Measurements from ENCODE around the gene ZNF536.
"Not testable (repeated sequence)": the region's sequence is repeated elsewhere in the genome, so short reads cannot be mapped to it uniquely, and the experiment has no call there.

ZNF536 gene

DNA sequence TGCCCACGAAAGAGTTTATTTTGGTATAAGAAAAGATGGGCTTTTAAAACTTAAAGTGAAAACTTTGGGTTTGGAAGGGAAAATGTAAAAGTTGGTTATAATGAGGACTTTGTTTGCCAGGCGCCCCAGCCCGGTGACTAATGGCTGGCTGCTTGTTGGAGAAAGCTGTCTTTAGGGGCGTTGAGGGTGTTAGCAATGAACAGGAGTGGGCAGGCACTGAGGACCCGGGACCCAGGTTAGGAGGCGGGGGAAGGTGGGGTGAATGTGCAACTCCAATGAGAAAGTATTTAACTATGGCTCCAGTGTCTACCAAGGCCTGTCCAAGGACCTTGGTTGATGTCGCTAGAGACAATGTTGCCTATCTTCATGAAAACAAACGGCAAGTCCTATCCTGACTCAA is 118.6 kb downstream of the ZNF536 start:
- no peak for DNase-seq

DNA sequence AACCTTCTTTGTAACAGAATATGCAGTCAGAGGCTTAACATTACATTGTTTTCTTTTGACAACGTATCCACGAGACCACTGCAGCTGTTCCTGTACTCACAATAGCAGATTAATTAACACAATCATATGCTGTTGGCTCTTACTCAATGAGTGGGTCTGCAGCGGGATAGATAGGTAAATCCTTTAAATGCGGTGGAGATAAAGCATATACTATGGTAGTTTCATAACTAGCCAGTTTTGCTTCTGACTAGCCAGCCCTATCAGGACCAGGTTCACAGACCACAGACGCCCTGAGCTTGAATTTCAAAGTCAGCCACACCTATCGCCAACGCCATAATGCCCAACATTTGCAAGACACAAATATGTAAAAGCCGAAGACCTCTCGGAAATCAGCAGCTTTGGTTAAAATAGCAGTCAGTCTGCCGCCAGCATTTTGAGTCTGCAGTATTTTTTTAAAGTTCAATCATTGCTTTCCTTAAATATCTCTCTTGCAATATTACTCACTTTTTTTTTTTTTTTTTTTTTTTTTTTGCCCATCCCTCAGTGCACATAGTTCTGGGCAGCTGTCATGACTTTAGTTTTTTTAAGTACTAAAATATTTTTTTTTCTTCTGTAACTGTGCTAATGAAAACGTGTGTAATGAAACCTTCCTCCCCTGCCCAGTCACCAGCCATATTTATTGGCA is 120.5 kb downstream of the ZNF536 start:
- DNase-seq = no peak

DNA sequence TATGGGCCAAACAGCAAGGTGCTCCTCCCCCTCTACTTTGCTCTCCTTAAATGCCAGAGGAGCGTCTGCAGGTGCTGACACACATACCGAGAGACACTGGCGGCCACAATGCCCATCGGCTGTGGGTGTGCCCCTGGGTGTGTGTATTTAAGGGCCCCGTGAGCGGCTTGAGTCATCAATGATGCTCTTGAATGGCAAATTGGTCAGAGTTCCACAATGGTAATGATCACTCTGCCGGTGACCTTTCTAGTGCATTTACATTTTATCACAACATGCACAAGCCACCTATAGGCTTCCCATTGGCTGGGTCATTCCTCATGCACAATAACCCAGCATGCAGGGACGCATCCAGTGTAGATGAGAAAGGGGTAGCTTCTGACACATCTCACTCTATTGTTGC is 124.8 kb downstream of the ZNF536 start:
- no peak for DNase-seq

DNA sequence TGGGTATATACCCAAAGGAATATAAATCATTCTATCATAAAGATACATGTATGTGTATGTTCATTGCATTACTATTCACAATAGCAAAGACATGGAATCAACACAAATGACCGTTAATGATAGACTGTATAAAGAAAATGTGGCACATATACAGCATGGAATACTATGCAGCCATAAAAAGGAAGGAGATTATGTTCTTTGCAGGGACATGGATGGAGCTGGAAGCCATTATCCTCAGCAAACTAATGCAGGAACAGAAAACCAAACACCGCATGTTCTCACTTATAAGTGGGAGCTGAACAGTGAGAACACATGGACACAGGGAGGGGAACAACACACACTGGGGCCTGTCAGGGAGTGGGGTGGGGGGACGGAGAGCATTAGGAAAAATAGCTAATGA is 125.9 kb downstream of the ZNF536 start:
- DNase-seq = not testable (repeated sequence)

DNA sequence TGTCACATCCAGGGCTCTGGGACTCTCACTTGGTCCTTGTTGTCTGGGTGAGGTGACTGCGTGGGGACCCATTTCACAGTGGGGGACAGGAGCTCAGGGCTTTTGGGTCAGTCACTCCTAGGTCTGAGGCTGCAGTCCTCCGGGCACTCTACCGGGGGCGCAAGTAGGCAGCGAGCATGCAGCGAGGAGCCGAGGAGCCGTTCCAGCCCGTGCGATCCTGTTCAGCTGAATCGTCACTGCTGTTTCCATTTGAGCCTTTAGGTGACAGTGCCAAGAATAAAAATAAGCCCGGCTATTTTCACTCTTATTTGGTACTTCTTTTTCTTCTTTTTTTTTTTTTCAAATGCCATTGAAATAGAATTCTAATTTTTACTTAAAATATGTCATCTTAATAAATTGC is 126.5 kb downstream of the ZNF536 start:
- no peak for DNase-seq

DNA sequence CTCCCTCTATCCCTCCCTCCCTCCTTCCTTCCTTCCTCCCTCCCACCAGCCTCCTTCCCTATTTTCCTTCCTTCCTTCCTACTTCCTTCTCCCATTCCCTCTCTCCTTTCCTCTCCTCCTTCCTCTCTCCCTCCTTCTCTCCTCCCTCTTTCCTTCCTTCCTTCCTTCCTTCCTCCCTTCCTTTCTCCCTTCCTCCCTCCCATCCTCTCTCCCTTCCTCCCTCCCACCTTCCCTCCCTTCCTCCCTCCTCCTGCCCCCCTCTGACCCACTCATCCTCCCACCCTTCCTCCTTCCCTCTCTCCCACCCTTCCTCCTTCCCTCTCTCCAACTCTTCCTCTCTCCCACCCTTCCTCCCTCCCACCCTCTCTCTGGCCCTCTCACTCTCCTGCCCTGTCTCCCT is 132.1 kb downstream of the ZNF536 start:
- no peak for DNase-seq

DNA sequence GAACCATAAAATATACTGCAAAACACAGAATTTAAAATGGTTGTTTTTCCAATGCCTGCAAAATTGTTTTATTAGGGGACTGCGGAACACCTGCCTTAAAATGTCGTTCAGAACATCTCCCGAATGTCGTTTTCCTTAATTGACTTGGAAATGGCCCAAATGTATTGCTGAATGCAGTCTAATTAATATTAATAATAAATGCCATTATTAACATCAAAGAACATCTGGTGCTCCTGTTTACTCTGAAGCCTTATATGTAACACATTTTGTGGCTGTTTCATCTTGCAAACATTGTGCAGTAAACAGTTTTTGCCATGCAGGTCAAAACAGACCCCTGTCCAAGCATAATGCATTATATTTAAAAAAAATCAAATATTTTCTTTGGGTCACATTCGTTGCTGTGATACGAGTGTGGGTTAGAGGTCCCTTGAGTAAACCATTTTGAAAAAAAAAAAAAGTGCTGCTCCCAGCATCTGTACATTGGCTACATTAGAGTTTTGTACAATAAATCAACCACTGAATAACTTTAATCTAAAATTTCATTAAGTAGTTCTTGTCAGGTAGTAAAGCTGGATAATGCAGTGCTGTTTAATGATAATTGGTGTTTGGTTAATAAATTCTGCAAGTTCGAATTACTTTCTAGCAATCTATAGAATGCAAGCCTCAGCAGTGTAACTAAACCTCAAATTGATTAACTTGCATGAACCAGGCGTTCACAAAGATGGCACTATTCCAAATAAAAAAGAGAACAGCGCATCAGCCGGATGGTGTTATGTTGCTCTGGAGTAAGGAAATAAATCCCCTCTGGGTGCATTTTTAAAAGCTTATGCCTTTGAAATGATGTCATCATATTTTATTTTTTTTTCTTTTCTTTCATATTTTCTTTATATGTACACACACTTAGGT is 140.2 kb downstream of the ZNF536 start:
- no peak for DNase-seq

DNA sequence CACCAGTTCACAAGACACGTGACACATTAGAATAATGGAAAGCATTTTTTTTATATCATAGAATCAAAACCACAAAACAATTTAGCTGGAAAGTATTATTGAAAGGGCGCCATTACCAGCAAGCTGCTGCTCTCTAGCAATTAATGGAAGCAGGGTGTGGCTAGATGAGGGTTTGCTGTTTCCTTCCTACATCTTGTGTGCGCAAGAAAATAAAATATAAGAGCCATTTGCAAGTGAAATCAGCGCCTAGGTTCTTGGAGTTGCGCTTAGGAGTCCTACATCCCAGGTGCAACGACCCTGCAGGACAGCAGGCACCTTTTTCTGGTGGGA is 140.9 kb downstream of the ZNF536 start:
- no peak for DNase-seq

DNA sequence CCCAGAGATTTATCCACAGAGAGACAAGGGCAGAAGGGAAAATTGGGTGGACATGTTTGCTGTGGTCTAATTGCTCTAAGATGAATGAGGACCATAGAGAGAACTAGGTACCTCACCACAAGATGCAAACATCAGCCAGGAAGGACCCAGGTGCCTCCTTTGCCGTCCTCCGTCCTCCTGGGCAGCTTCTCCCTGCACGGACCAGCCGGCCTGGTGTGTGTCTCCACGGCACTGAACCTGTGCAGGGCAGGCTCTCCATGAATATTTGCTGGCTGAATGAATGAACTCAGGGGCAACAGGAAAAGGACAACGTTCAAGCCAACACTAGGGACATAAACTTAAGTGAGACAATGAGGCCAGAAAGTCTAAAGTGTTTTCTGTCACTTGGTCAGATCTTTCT is 143.9 kb downstream of the ZNF536 start:
- DNase-seq = no peak

DNA sequence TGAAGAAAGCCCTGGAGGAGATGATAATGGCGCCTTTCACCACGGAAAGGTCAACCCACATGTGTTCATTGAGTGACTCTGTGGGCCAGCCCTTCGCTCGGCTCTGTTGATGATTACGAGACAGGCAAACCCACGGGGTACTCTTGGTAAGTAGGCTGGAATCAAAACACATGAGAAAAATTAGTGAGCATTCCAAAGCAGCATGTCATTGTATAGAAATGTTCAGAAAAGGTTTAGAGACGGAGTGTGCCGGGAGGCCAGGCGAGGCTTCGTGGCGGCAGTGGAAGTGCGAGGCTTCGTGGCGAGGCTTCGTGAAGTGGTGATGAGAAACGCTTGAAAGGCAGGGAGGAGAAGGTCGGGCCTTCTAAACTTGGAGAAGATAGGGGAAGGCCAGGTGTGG is 144.3 kb downstream of the ZNF536 start:
- no peak for DNase-seq

DNA sequence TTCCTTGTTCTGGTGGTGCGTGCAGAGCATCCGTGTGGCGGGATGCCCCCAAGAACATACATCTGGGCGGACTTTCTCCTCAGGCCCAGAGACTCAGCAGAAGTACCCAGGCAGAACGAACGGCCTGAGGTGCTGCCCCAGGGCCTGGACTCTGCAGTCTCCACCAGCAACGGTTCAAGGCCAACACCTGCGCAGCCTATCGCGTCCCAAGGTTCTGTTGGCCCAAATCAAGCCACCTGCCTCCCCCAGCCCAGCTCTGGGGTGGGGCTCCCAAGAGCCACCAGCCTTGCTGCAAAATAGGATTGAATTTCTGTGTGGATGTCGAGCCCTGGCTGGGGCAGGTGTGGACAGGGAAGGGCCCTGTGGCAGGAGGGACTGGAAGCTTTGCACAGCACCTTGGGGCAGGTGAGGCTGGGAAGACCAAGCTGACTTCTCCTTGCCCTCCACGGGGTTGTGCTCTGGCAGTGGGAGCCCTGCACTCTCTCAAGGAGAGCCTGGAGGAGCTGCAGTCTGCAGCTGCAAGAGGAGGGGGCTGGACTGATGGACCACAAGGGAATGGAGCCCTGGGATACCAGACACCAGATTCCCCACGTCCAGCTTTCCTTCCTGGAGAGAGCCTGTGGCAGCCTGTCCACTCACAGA is 146.9 kb downstream of the ZNF536 start:
- DNase-seq = no peak

DNA sequence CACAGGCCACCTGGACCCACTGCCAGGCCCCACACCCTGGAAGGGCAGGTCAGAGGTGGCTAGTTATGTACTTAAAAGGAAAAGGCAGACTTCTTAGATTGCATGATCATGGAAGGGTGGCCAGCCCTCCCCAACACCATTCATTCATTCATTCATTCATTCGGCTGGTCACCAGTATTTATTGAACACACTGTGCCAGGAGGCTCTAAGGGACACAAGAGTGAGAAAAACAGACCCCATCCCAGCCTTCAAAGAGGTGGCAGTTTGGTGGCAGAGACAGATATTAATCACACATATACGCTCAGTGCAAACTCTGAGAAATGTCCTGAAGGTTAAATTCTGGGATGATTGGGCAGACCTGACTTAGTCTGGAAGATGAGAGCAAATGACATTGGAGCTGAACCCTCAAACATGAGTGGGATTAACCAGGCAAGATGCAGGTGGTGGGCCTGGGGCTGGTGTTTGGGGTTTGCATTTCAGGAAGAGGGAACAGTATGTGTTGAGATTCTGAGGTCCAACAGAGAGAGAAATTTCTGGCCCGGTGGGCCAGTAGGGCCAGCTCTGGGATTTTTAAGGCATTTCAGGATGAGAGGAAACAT is 147.5 kb downstream of the ZNF536 start:
- DNase-seq = no peak

DNA sequence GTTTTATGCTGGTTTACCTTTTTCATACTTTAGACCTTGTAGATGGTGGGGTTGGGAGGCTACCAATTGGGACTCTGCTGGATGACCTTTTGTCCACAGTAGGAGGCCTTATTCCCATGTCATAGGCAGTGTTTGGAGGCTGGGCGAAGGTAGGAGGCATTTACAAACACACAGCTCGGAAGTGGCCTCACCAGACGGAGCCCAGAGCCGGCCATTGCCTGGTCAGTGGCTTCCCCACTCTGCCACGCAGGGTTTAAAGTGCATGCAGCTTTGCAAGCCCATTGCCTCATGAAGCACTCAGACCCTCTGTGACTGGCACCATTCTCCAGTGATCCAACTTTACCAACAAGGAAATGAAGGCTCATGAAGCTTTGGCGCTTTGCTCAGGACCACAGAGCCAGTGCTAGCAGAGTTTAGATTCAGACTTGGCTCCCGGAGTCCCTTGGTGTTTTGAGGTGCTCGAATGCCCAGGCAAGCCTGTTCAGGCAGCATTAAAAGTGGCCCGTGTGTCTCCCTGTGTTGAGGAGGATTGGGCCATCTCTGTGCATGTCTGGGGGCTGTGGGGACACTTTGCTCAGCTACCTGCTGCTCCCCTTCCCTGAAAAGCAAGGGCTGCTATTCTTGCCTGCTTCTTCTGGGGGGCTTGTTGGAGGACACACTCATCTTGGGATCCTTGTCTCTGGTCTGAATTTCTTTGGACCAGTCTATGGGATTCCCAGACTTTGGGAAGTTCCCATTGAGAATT is 148.7 kb downstream of the ZNF536 start:
- DNase-seq = no peak

DNA sequence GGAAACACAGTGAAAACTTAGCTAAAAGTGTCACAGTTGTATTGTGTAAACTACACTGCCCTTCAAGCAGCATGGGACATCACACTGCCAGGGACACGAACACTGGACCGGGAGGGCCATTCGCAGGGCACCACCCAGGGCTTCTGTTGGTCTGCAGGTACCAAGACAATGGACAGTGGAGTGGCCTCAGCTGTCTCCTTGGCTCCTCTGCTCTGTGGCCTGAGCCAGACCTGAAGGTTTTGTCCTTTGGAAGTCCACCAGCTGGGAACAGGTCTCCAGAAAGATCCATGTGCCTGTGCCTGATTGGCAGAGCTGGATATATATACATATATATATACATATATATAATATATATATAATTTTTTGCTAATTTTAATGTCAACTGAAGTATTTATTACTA is 149.8 kb downstream of the ZNF536 start:
- DNase-seq = no peak

DNA sequence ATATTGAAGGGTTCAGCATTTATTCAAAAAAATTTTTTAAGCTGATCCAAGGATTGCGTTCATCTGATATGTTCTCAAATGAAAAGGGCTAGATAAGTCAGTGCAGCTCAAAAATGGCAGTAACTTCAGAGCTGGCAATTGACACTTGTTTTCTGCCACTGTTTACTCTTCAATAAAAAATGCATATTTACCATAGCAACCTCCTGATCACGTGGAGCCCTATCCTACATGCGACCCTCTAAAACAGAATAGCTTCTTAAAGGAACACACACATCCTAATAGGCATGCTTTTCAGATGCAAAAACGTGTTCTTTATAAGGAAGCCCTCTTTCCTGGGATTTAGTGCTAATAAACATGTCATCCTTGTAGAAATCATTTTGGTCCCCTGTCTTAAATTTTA is 150.2 kb downstream of the ZNF536 start:
- DNase-seq = no peak

DNA sequence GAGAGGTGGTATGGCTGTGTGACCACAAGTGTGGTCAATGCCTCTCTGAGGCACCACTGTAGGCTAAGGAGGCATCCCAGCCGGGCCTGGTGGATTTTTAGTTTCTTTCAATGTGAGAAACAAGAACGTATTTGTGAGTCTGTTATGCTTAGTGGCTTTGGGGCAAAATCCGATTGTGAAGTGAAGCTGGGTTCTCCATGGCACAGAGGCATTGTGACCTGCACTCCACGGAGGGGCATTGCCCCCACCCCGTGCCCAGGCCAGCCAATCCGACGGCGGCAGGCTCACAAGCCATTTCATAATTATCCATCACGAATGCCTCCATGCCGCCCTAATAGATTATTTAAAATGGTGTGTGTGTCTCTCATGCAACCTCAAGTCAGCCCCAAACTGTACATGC is 151.6 kb downstream of the ZNF536 start:
- no peak for DNase-seq

DNA sequence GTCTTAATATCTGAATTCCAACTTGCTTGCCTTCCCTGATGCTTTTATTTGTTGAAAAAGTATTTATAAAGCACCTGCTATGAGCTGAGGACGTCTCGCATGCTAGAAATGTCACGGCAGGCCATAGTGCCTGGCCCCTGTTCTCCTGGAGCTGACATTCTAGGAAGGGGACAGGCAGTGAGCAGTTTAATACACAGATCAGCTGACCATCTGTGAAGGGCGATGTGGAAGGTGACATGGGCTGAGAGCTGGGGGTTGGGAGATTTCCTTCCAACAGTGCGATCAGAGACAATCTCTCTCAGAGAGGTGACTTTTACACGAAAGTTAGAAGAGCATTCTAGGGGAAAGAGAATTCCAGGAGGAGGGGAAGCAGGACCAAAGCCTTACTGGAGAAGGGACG is 153.2 kb downstream of the ZNF536 start:
- DNase-seq = no peak

DNA sequence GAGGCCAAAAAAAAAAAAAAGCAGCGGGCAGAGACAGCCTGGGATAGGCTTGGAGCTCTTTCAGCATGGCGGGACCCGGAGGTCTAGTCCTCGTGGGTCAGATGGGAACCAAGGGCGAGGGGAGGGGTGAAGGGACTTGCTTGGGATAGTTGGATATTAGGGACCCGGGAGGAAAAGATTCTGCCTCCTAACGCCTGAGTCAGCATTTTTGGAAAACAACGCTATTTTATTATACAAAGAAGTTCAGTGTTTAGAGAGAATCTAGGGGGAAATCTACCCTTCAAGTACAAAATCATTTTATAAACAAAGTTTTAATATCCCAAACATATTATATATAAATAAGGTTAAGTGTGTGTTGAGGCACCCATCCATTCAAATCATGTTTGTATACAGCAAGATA is 156.7 kb downstream of the ZNF536 start:
- no peak for DNase-seq

DNA sequence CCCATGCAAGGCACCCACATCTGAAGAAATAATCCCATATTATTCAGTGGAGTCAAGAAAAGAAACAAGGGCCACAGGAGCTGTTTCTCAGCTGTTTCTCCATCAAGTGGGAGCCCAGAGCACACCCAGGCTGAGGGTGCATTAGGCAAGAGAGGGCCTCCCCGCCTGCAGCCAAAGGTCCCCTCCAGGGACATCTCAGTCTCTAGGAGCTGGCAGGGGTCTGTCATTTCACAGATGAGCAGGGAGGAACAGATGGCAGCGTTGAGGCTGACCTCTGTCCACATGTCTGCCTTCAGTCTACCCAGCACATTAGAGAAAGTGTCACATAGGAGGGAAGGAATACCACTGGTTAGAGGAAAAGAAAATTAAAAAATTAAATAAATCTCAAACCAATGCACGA is 157.7 kb downstream of the ZNF536 start:
- no peak for DNase-seq

DNA sequence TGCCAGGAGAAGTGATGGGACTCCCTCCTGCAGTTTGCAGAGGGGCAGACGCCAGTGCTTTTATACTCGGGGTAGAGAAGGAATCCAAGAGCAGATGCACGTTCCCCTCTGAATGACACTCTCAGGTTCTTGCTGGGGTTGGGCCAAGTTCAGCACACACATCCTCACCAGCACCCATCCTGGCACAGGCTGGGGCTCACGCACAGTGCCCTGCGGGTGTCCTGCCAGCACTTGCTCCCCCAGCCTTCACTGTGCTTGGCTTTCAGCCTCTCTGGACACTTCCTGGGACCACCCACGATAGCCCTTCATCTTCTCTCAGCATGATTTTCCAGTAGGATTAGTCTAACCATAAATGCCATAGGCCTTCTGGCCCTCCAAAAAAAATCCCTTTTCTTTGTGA is 158.6 kb downstream of the ZNF536 start:
- DNase-seq = no peak

DNA sequence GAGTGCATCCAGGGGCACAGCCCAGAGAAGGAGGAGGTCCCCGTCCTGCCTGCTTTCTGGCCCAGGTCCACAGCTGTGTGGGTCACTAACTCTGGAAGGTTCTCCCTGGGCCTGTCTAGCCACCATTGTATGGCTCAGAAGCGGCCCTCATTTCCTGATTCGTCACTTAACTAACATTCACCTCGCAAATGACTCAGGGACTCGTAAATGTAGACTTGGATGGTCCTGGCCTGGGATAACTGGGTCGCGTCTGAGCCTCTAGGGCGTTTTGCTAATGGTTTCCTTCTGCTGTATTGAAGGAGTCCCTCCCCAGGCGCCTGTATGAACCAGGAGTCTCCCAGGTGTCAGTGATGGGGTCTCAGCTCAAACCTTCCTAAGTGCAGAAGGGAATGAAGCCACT is 162.8 kb downstream of the ZNF536 start:
- no peak for DNase-seq

DNA sequence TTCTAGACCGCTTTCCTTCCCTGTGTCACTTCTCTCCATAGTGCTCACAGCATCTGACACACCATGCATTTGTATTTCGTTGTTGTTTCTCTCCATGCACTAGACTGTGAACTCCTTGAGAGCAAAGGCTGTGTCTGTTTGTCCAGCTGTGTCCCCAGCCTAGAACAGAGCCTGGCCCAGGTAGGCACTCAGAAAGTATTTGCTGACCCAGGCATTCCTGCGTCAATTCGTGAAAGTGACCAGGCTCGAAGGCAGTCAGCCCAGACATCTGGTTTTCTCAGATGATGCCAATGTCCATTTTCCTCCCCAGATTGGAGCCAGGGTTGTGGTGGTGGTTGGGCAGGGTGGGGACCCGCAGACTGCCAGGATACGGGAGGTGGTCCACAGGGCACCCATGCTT is 164.8 kb downstream of the ZNF536 start:
- DNase-seq = no peak

DNA sequence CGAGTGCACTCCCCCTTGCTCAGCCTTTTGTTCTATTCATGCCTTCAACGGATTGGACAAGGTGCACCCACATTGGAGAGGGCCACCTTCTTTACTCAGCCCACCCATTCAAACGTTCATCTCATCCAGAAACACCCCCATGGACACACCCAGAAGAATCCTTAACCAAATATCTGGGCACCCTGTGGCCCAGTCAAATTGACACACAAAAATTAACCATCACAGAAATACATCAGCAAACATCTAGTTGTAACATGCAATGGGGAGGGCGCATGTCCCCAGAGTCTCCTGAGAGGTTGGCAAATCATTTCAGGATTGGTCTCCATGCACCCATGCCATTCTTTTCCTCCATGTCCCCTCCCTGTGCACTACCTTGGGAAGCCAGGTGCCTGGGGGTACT is 167.1 kb downstream of the ZNF536 start:
- DNase-seq = no peak
